GM20000 (cell line): ENCODE measurements around the gene TEAD1.

Source experiments
- DNase-seq: peaks from one replicate; pipeline ENCODE4 v3.0.0; 2012; ENCODE audit warnings: low spot score
- CTCF ChIP-seq: IDR thresholded peaks from 2 replicates; pipeline ENCODE4 v1.5.1; 2012; ENCODE audit warnings: mild to moderate bottlenecking, control low read depth; ENCODE audit errors: extremely low read depth, missing control alignments

The TEAD1 gene

GRCh38 chr11:12674936-12675696 lies 895 bp downstream of the TEAD1 start:
- no peak for DNase-seq
- no peak for TF ChIP-seq CTCF

GRCh38 chr11:12675951-12676711 lies 1.9 kb downstream of the TEAD1 start:
- peak; percentile 28 for DNase-seq
- no peak for TF ChIP-seq CTCF

GRCh38 chr11:12677131-12677530 lies 2.9 kb downstream of the TEAD1 start:
- no peak for DNase-seq
- no peak for TF ChIP-seq CTCF

- no peak for DNase-seq
- TF ChIP-seq CTCF = no peak
Measured at GRCh38 chr11:12678092-12678491, 3.9 kb downstream of the TEAD1 start.

- no peak for TF ChIP-seq CTCF
- no peak for DNase-seq
Measured at GRCh38 chr11:12678991-12679390, 4.8 kb downstream of the TEAD1 start.

- no peak for TF ChIP-seq CTCF
- DNase-seq = no peak
Measured at GRCh38 chr11:12679471-12679870, 5.2 kb downstream of the TEAD1 start.

GRCh38 chr11:12680246-12680939 lies 6.2 kb downstream of the TEAD1 start:
- no peak for DNase-seq
- no peak for TF ChIP-seq CTCF
